Retinal pigment epithelial cell (primary cell): Measurements from ENCODE around the gene LCMT1.

Experiments
- DNase-seq: peaks from one replicate; pipeline ENCODE4 v3.0.0-alpha.2; 2010; ENCODE audit warnings: low read depth
- H3K4me3 ChIP-seq: 2 replicates; pipeline ENCODE4 v1.5.1; 2011; ENCODE audit warnings: mild to moderate bottlenecking, low read length, control low read depth, moderate library complexity
- TF ChIP-seq, protein P1 (sequence below): conservative IDR thresholded peaks from 2 replicates; pipeline ENCODE4 v1.5.1; 2011; ENCODE audit warnings: low read depth, low read length, control low read depth, inconsistent platforms

The LCMT1 gene

DNA sequence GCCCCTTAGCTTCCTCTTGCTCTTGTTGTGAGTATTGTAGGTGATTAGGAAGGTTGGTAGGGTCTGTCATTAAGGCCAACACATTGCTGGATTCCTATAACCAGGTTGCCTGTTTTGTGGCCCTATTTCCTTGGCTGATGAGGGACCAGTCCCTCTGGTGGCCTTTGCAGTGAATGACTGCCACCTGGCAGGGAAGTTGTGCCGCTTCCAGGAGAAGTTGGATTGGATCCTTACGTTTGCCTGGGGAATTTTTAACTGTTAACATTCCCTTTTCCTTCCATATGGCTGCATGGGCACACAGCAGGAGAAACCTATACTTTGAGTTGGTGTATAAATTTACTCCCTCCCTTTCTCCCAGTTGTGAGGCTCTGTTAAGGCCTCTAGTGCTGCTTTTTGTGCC is 32.4 kb downstream of the LCMT1 start:
- H3K4me3 ChIP-seq, result no peak overlapping the region
- DNase-seq, result no peak
- TF ChIP-seq, protein P1, sequence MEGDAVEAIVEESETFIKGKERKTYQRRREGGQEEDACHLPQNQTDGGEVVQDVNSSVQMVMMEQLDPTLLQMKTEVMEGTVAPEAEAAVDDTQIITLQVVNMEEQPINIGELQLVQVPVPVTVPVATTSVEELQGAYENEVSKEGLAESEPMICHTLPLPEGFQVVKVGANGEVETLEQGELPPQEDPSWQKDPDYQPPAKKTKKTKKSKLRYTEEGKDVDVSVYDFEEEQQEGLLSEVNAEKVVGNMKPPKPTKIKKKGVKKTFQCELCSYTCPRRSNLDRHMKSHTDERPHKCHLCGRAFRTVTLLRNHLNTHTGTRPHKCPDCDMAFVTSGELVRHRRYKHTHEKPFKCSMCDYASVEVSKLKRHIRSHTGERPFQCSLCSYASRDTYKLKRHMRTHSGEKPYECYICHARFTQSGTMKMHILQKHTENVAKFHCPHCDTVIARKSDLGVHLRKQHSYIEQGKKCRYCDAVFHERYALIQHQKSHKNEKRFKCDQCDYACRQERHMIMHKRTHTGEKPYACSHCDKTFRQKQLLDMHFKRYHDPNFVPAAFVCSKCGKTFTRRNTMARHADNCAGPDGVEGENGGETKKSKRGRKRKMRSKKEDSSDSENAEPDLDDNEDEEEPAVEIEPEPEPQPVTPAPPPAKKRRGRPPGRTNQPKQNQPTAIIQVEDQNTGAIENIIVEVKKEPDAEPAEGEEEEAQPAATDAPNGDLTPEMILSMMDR, result peak; percentile 52

GRCh38 chr16:25148568-25149215 is 37.1 kb downstream of the LCMT1 start:
- TF ChIP-seq, protein P1, result no peak
- no peak overlapping the region for H3K4me3 ChIP-seq
- DNase-seq, result no peak

- no peak overlapping the region for H3K4me3 ChIP-seq
- no peak for DNase-seq
- TF ChIP-seq, protein P1, result no peak
Observed at GRCh38 chr16:25151996-25152395, 40.5 kb downstream of the LCMT1 start.

DNA sequence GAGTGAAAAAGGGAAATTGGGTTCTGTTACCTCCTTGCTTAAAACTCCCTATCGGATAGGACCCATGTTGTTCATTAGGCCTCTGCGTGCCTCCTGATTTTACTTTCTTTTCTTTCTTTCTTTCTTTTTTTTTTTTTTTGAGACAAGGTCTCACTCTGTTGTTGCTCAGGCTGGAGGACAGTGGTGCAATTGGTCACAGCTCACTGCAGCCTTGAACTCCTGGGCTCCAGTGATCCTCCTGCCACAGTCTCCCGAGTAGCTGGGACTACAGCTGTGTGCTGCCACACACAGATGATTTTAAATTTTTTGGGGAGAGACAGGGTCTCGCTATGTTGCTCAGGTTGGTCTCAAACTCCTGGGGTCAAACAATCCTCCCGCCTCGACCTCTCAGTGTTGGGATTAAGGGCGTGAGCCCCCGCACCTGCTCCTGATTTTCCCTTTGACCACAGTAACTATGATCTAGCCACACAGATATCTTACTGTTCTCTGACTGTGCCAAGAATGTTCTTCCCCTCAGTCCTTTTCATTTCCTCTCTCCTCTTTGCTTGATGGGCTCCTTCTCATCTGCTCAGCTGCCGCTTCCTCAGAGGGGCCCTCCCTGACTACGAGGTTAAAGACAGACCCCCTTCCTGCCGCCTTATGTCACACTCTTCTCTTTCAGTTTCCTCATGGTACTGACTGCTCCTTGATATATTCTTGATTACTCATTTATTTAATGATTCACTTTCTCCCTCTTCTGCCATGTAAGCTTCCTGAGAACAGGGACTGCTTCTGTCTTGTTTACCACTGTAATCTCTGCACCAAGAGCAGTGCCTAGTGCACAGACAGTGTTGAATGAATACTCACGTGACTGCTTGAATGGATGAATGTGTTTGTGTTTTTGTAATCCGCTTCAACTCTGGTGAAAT is 44.3 kb downstream of the LCMT1 start:
- TF ChIP-seq, protein P1, result no peak
- DNase-seq, result no peak
- H3K4me3 ChIP-seq, result no peak overlapping the region

- DNase-seq, result no peak
- TF ChIP-seq, protein P1, result no peak
- no peak overlapping the region for H3K4me3 ChIP-seq
Observed at GRCh38 chr16:25157271-25157875, 45.8 kb downstream of the LCMT1 start.

- no peak overlapping the region for H3K4me3 ChIP-seq
- DNase-seq, result no peak
- TF ChIP-seq, protein P1, result no peak
Observed at GRCh38 chr16:25158401-25158800, 46.9 kb downstream of the LCMT1 start.
